Stimulated activated CD4-positive, alpha-beta T cell treated with anti-CD3 and anti-CD28 coated beads, Interleukin-4, amount 100 ng/mL, for 4 hours (primary cell): ENCODE data around the gene ALG2.

ENCODE experiments used
- DNase-seq, 2 experiments: peaks; one replicate each; pipeline ENCODE4 v3.0.0-alpha.2; 2020

ALG2 gene

GRCh38 chr9:99171225-99172123 lies 50.3 kb downstream of the ALG2 start:
- DNase-seq = no peak

- DNase-seq = no peak
Measured at GRCh38 chr9:99169982-99170761, 51.6 kb downstream of the ALG2 start.

- DNase-seq = no peak
Measured at GRCh38 chr9:99169086-99169485, 52.7 kb downstream of the ALG2 start.

- no peak for DNase-seq
Measured at GRCh38 chr9:99167694-99168093, 54.0 kb downstream of the ALG2 start.

- DNase-seq = no peak
Measured at GRCh38 chr9:99167119-99167518, 54.6 kb downstream of the ALG2 start.
